Lung (tissue), 12 donors: ENCODE results near the gene KCNB1. TPM values are rescaled to one million over a fixed set of nuclear protein-coding genes. Genes with fewer than 3 reads are reported as not detected.
A peak's percentile ranks its signal among the peaks of the same experiment; 100 is the strongest.

Source experiments
- ATAC-seq: fragments of 200-7000 bp; cut with Tn5 transposase; one replicate; pipeline ENCODE4 v1.9.1; 2020; ENCODE audit warnings: moderate number of reproducible peaks; ENCODE audit not compliant: insufficient read depth, low FRiP score
- DNase-seq, 3 donors: peaks; one replicate each; pipeline ENCODE4 v3.0.0-alpha.2; 2013 to 2017
- H3K27ac ChIP-seq, 2 donors: one replicate each; pipeline ENCODE4 v1.5.1; 2013; ENCODE audit warnings: mild to moderate bottlenecking in 2 of 2, moderate library complexity in 2 of 2, control low read depth in 1 of 2, inconsistent platforms in 1 of 2, low read depth in 1 of 2, low read length in 1 of 2
- H3K27me3 ChIP-seq, 3 donors: one replicate each; pipeline ENCODE4 v1.5.1; 2013; ENCODE audit warnings: low read length in 2 of 3; ENCODE audit not compliant: control insufficient read depth in 3 of 3, insufficient read depth in 3 of 3
- H3K36me3 ChIP-seq, 4 donors: one replicate each; pipeline ENCODE4 v1.5.1; 2013; ENCODE audit warnings: low read length in 4 of 4, mild to moderate bottlenecking in 1 of 4, moderate library complexity in 1 of 4; ENCODE audit not compliant: control insufficient read depth in 4 of 4, insufficient read depth in 4 of 4
- H3K4me1 ChIP-seq, 5 donors: one replicate each; pipeline ENCODE4 v1.5.1; 2013; ENCODE audit warnings: low read length in 5 of 5, mild to moderate bottlenecking in 2 of 5, moderate library complexity in 1 of 5; ENCODE audit not compliant: control insufficient read depth in 5 of 5, insufficient read depth in 5 of 5
- H3K4me3 ChIP-seq: one replicate; pipeline ENCODE4 v1.5.1; 2013; ENCODE audit warnings: mild to moderate bottlenecking, control low read depth, moderate library complexity
- H3K9ac ChIP-seq, 2 donors: one replicate each; pipeline ENCODE4 v1.5.1; 2013; ENCODE audit warnings: low read length in 2 of 2, control low read depth in 1 of 2; ENCODE audit not compliant: insufficient read depth in 1 of 2
- H3K9me3 ChIP-seq, 4 donors: one replicate each; pipeline ENCODE4 v1.5.1; 2013; ENCODE audit warnings: low read length in 3 of 4, mild to moderate bottlenecking in 1 of 4, moderate library complexity in 1 of 4; ENCODE audit not compliant: control insufficient read depth in 4 of 4, insufficient read depth in 3 of 4
- WGBS, 2 donors: extraction: QIAGEN DNeasy Blood & Tissue Kit; methylation state at CpG; one replicate each; pipeline ENCODE4 v1.1.7; 2013; 5-methylcytosine and 5-hydroxymethylcytosine counted together
- polyA plus RNA-seq, 2 donors: library from polyadenylated mRNA; stranded (reverse); fragments of 200-250 nt; gene quantifications; one replicate each; pipeline ENCODE4 v1.2.1, GENCODE V29; 2013
- total RNA-seq, 2 donors: library from RNA; depleted of rRNA in 1 of 2; stranded (reverse); fragments of >200 nt in 1 of 2; gene quantifications; one replicate each; pipeline ENCODE4 v1.2.1, GENCODE V29; 2014 to 2021
- TF ChIP-seq, protein P1 (sequence below): IDR thresholded peaks from 2 replicates; pipeline ENCODE4 v1.5.1; 2012; ENCODE audit warnings: mild to moderate bottlenecking; ENCODE audit errors: control extremely low read depth, extremely low read depth
- donor health status: control.
- donor health status: control.
- donor health status: Bipolar disorder and iron deficiency.
- donor health status: healthy.
- donor health status: DM: yes; HTN: yes; CAD: no.

KCNB1 gene
- total and polyA plus RNA-seq, 4 donors, result 0.11 to 1.0 (median 0.57) TPM

GRCh38 chr20:49384437-49385434 lies 97.7 kb downstream of the KCNB1 start:
- H3K27ac ChIP-seq, result no peak overlapping the region
- H3K9me3 ChIP-seq, result peaks cover 0 to 2% (median 0%) of the 10 kb centered on the region in 4 donors
- H3K36me3 ChIP-seq, result no peaks in the 10 kb centered on the region
- H3K27me3 ChIP-seq, result no peaks in the 10 kb centered on the region
- ATAC-seq (no peak), DNase-seq (peak; percentile 56 to 67 (median 61))
- no peak overlapping the region for H3K4me3 ChIP-seq
- 42 to 45% methylated on average over 16 of the region's 16 CpGs for WGBS, 2 donors
- TF ChIP-seq, protein P1, sequence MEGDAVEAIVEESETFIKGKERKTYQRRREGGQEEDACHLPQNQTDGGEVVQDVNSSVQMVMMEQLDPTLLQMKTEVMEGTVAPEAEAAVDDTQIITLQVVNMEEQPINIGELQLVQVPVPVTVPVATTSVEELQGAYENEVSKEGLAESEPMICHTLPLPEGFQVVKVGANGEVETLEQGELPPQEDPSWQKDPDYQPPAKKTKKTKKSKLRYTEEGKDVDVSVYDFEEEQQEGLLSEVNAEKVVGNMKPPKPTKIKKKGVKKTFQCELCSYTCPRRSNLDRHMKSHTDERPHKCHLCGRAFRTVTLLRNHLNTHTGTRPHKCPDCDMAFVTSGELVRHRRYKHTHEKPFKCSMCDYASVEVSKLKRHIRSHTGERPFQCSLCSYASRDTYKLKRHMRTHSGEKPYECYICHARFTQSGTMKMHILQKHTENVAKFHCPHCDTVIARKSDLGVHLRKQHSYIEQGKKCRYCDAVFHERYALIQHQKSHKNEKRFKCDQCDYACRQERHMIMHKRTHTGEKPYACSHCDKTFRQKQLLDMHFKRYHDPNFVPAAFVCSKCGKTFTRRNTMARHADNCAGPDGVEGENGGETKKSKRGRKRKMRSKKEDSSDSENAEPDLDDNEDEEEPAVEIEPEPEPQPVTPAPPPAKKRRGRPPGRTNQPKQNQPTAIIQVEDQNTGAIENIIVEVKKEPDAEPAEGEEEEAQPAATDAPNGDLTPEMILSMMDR, result no peak
- H3K4me1 ChIP-seq, result peaks cover 0 to 7% (median 0%) of the 10 kb centered on the region in 5 donors
- no peak overlapping the region for H3K9ac ChIP-seq

DNA sequence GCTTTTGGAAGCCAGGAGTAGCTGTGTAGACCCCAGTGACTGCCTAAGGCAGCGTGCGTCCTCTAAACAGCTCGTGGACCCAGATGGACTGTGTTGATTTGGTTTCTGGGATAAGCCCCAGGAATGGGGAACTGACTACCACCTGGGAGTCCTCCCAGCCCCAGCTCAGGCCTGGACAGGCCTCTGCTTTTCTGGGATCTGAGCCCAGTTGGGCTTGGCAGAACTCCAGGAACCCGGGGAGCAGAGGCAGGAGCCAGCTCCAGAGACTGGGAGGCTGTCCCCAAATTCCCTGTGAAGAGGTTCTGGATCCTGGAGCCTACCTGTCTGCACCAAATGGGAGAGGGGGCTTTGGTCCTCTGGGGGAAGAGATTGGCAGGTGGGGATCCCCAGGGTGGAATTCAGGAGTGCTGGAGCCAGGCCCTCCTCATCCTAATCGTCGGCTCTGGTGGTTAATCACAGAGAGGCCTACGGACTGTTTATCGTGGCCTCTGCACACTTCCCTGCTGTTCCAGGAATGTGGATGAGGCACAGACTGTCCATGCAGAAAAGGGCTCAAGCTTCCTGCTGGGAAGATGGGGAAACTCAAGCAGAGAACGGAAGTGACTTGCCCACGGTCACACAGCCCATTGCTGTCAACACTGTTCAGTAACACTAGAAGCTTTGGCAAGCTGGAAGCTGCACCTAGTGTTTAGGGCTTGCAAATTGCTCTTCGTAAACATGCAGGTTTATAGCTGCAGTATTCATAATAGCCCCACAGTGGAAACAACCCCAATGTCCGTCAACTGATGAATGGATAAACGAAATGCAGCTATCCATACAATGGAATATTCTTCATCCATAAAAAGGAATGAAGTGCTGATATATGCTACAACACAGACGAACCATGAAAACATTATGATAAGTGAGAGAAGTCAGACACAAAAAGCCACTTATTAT lies 100.6 kb downstream of the KCNB1 start:
- no peak overlapping the region for H3K9ac ChIP-seq
- H3K27ac ChIP-seq, result no peak overlapping the region
- DNase-seq, result peak; percentile 79 to 90 (median 79)

GRCh38 chr20:49380337-49380780 lies 102.1 kb downstream of the KCNB1 start:
- H3K9me3 ChIP-seq, result no peaks in the 10 kb centered on the region
- 18 to 27% methylated on average over 6 of the region's 6 CpGs for WGBS, 2 donors
- ATAC-seq, result no peak
- H3K4me3 ChIP-seq, result no peak overlapping the region
- TF ChIP-seq, protein P1, result no peak
- no peaks in the 10 kb centered on the region for H3K27me3 ChIP-seq
- H3K36me3 ChIP-seq, result no peaks in the 10 kb centered on the region
- peaks cover 0 to 7% (median 0%) of the 10 kb centered on the region in 5 donors for H3K4me1 ChIP-seq
- no peak for DNase-seq
- H3K27ac ChIP-seq, result no peak overlapping the region
- no peak overlapping the region for H3K9ac ChIP-seq

More for the DNA sequence above, 100.6 kb downstream of the KCNB1 start:
- Histone ChIP-seq H3K36me3 (no peaks in the 10 kb centered on the region), H3K27me3 (no peaks in the 10 kb centered on the region), H3K4me1 (peaks cover 0 to 7% (median 0%) of the 10 kb centered on the region in 5 donors), H3K4me3 (no peak overlapping the region), H3K9me3 (peaks cover 0 to 2% (median 0%) of the 10 kb centered on the region in 4 donors)
- WGBS, 2 donors, result 63 to 77% methylated on average over 14 of the region's 14 CpGs
- ATAC-seq, result no peak
- TF ChIP-seq, protein P1, result no peak
